ENCODE measurements around the gene METRNL.

METRNL gene

GRCh38 chr17:83142619-83143018 is 63.2 kb downstream of the METRNL start:
- DNase-seq (ENCODE audit: low read depth), result no peak

GRCh38 chr17:83143817-83144231 is 64.4 kb downstream of the METRNL start:
- no peak for DNase-seq (ENCODE audit: low read depth)
